Spleen (tissue), 11 donors: Measurements from ENCODE around the gene UBE2U. TPM values are rescaled to one million over a fixed set of nuclear protein-coding genes. Genes with fewer than 3 reads are reported as not detected.

Source experiments
- DNase-seq: peaks from one replicate; pipeline ENCODE4 v3.0.0-alpha.2; 2020
- H3K27ac ChIP-seq, 8 donors: fragments of 200-600 bp; sonication (generic) in 7 of 8; 1 replicate in 4 of 8; 2 replicates in 4 of 8; pipeline versions ENCODE4 v1.5.0 to v1.8.0; 2016 to 2021; ENCODE audit warnings: inconsistent platforms in 4 of 8, mild to moderate bottlenecking in 4 of 8, moderate library complexity in 1 of 8
- H3K27me3 ChIP-seq, 7 donors: fragments of 200-600 bp; sonication (generic) in 6 of 7; replicated peaks in 1 of 7; 1 replicate in 4 of 7; 2 replicates in 3 of 7; pipeline versions ENCODE4 v1.5.0 to v1.8.0; 2016 to 2021; ENCODE audit warnings: inconsistent platforms in 3 of 7, mild to moderate bottlenecking in 1 of 7
- H3K36me3 ChIP-seq, 6 donors: fragments of 200-600 bp; sonication (generic) in 5 of 6; 1 replicate in 4 of 6; 2 replicates in 2 of 6; pipeline versions ENCODE4 v1.5.0 to v1.8.0; 2016 to 2021; ENCODE audit warnings: inconsistent platforms in 2 of 6
- H3K4me1 ChIP-seq, 6 donors: fragments of 200-600 bp; sonication (generic) in 5 of 6; 1 replicate in 3 of 6; 2 replicates in 3 of 6; pipeline versions ENCODE4 v1.5.0 to v1.8.0; 2016 to 2021; ENCODE audit warnings: inconsistent platforms in 3 of 6
- H3K4me3 ChIP-seq, 8 donors: fragments of 200-600 bp; sonication (generic) in 7 of 8; 1 replicate in 4 of 8; 2 replicates in 4 of 8; pipeline versions ENCODE4 v1.5.0 to v1.8.0; 2016 to 2021; ENCODE audit warnings: inconsistent platforms in 4 of 8, mild to moderate bottlenecking in 4 of 8, moderate library complexity in 2 of 8
- H3K9me3 ChIP-seq, 8 donors: fragments of 200-600 bp; sonication (generic) in 7 of 8; 1 replicate in 4 of 8; 2 replicates in 4 of 8; pipeline versions ENCODE4 v1.5.0 to v1.8.0; 2016 to 2021; ENCODE audit warnings: inconsistent platforms in 4 of 8
- POLR2A ChIP-seq, 3 donors: fragments of 450-650 bp; IDR thresholded peaks; one replicate each; pipeline ENCODE4 v1.5.1; 2017; ENCODE audit warnings: antibody characterized with exemption in 3 of 3, mild to moderate bottlenecking in 1 of 3
- POLR2AphosphoS5 ChIP-seq, 3 donors: sonication (generic); formaldehyde crosslinking; IDR thresholded peaks; one replicate each; pipeline ENCODE4 v1.5.1; 2017; ENCODE audit warnings: antibody characterized with exemption in 3 of 3
- WGBS, 5 donors: extraction: QIAGEN DNeasy Blood & Tissue Kit in 3 of 5; methylation state at CpG; one replicate each; pipeline versions ENCODE4 v1.1.5 to v1.1.7; 2013 to 2018; 5-methylcytosine and 5-hydroxymethylcytosine counted together
- intact Hi-C: fragments of 100-400 bp; cut with DNase I; formaldehyde crosslinking; loops from one replicate; pipeline ENCODE4 v1.15.0; 2023; ENCODE audit warnings: low total_unique reads
- polyA plus RNA-seq, 3 donors: library from polyadenylated mRNA; stranded (reverse); fragments of 200-250 nt; gene quantifications; one replicate each; pipeline ENCODE4 v1.2.1, GENCODE V29; 2013
- total RNA-seq, 7 donors: library from RNA; depleted of rRNA in 3 of 7; stranded (reverse); fragments of >200 nt in 3 of 7; fragmentation: NEBNext Ultra II Directional in 4 of 7; extraction: Animal tissue kit (Norgen Biotek cat#: 25700) in 4 of 7; gene quantifications; one replicate each; pipeline versions ENCODE4 v1.1.0 to v1.2.1, GENCODE V29; 2016 to 2021
- TF ChIP-seq, protein P1 (sequence below), 11 experiments: fragments of 200-600 bp in 7 of 11; fragments of 450-650 bp in 4 of 11; sonication (generic) in 4 of 11; IDR thresholded peaks in 8 of 11; conservative IDR thresholded peaks in 3 of 11; 1 replicate in 7 of 11; 2 replicates in 4 of 11; pipeline versions ENCODE4 v1.4.0 to v1.8.0; 2016 to 2021; ENCODE audit warnings: antibody characterized with exemption in 11 of 11, inconsistent platforms in 4 of 11, mild to moderate bottlenecking in 1 of 11
- donor health status: healthy with polysubstance abuse.
- donor health status: DM: no; HTN: no; CAD: no; lungs with moderate emphysema.
- donor health status: DM: no; HTN: no; CAD: no.
- donor health status: Bipolar disorder and iron deficiency.
- donor health status: healthy.
- donor health status: DM: no; HTN: no; CAD: no.
- donor health status: DM: yes; HTN: yes; CAD: no.

Gene UBE2U
- total and polyA plus RNA-seq, 10 donors, result not detected

DNA sequence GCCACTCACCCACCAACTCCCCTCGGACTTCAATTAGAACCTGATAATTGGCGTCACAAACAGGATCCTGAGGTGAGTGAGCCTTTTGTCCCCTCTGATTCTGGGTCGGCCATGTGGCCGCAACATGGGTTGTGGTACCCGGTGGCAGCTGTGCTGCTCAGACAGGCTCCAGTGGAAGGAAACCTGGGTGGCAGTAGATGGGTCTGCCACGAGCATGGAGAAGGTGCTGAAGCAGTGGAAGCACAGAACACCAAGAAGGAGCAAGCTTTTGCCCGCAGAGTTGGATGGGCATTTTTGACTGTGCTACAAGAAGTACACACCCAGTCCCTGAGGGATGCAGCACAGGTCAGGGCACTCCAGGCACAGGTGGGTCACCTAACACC, 16.5 kb upstream of the UBE2U start:
- H3K27me3 ChIP-seq, result no peaks in the 10 kb centered on the region
- no peak for DNase-seq
- H3K4me3 ChIP-seq, result no peak overlapping the region
- H3K9me3 ChIP-seq, result no peaks in the 10 kb centered on the region
- TF ChIP-seq, protein P1, sequence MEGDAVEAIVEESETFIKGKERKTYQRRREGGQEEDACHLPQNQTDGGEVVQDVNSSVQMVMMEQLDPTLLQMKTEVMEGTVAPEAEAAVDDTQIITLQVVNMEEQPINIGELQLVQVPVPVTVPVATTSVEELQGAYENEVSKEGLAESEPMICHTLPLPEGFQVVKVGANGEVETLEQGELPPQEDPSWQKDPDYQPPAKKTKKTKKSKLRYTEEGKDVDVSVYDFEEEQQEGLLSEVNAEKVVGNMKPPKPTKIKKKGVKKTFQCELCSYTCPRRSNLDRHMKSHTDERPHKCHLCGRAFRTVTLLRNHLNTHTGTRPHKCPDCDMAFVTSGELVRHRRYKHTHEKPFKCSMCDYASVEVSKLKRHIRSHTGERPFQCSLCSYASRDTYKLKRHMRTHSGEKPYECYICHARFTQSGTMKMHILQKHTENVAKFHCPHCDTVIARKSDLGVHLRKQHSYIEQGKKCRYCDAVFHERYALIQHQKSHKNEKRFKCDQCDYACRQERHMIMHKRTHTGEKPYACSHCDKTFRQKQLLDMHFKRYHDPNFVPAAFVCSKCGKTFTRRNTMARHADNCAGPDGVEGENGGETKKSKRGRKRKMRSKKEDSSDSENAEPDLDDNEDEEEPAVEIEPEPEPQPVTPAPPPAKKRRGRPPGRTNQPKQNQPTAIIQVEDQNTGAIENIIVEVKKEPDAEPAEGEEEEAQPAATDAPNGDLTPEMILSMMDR (IDR thresholded peaks at IDR 0.05 in 8 of 11, conservative IDR thresholded peaks at IDR 0.05 in 3 of 11), result no peak
- TF ChIP-seq POLR2A (IDR thresholded peaks at IDR 0.05), result no peak
- no peak for TF ChIP-seq POLR2AphosphoS5 (IDR thresholded peaks at IDR 0.05)
- intact Hi-C loops, result no loop called here
- H3K36me3 ChIP-seq, result no peaks in the 10 kb centered on the region
- no peak overlapping the region for H3K27ac ChIP-seq
- peaks cover 0 to 6% (median 2%) of the 10 kb centered on the region in 6 donors for H3K4me1 ChIP-seq
- WGBS, 5 donors, result 82 to 92% (median 86%) methylated on average over 7 of the region's 7 CpGs

GRCh38 chr1:64187646-64188045, 15.8 kb upstream of the UBE2U start:
- intact Hi-C loops, result no loop called here
- no peak overlapping the region for H3K27ac ChIP-seq
- no peaks in the 10 kb centered on the region for H3K36me3 ChIP-seq
- DNase-seq, result no peak
- 88 to 95% (median 89%) methylated on average over 4 of the region's 4 CpGs for WGBS, 5 donors
- H3K4me1 ChIP-seq, result peaks cover 0 to 6% (median 2%) of the 10 kb centered on the region in 6 donors
- H3K4me3 ChIP-seq, result no peak overlapping the region
- TF ChIP-seq, protein P1 (IDR thresholded peaks at IDR 0.05 in 8 of 11, conservative IDR thresholded peaks at IDR 0.05 in 3 of 11), result no peak
- TF ChIP-seq POLR2AphosphoS5 (IDR thresholded peaks at IDR 0.05) (no peak), POLR2A (IDR thresholded peaks at IDR 0.05) (no peak)
- H3K27me3 ChIP-seq, result no peaks in the 10 kb centered on the region
- H3K9me3 ChIP-seq, result no peaks in the 10 kb centered on the region

DNA sequence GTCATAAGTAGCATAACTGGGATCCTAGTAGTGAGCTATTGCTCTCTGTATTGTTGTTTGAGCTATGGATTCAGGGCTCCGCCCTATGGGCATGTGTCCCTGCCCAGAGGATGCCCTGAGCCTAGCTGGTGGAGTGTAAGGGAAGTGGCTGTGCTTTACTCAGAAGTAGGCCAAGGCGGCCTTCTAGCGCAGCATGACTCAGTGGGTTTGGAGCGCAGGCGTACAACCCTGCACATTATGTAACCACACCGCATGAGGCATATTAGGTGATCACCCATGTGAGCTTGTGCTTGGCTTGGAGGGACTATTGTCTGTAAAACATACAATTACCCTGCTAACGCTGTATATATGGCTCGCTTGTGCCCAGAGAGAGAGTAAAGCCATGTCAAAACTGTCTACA, 11.1 kb upstream of the UBE2U start:
- H3K36me3 ChIP-seq, result no peaks in the 10 kb centered on the region
- no peaks in the 10 kb centered on the region for H3K4me1 ChIP-seq
- H3K9me3 ChIP-seq, result no peaks in the 10 kb centered on the region
- DNase-seq, result no peak
- intact Hi-C loops, result no loop called here
- TF ChIP-seq POLR2A (IDR thresholded peaks at IDR 0.05) (no peak), POLR2AphosphoS5 (IDR thresholded peaks at IDR 0.05) (no peak)
- TF ChIP-seq, protein P1 (IDR thresholded peaks at IDR 0.05 in 8 of 11, conservative IDR thresholded peaks at IDR 0.05 in 3 of 11), result no peak
- no peak overlapping the region for H3K27ac ChIP-seq
- H3K27me3 ChIP-seq, result no peaks in the 10 kb centered on the region
- WGBS, 5 donors, result 94 to 98% (median 97%) methylated on average over 8 of the region's 8 CpGs
- H3K4me3 ChIP-seq, result no peak overlapping the region

- Histone ChIP-seq H3K4me1 (no peaks in the 10 kb centered on the region), H3K27me3 (no peaks in the 10 kb centered on the region), H3K27ac (peak overlapping the region in 1 of 8 donors; percentile 18), H3K9me3 (no peaks in the 10 kb centered on the region), H3K36me3 (no peaks in the 10 kb centered on the region), H3K4me3 (no peak overlapping the region)
- DNase-seq, result no peak
- WGBS, 5 donors, result 67 to 74% (median 70%) methylated on average over 8 of the region's 8 CpGs
- intact Hi-C loops, result no loop called here
- TF ChIP-seq POLR2AphosphoS5 (IDR thresholded peaks at IDR 0.05), result no peak
Measured at GRCh38 chr1:64194168-64195080, 9.0 kb upstream of the UBE2U start.
